ENCODE data around the gene FBLN7.

FBLN7 gene

DNA sequence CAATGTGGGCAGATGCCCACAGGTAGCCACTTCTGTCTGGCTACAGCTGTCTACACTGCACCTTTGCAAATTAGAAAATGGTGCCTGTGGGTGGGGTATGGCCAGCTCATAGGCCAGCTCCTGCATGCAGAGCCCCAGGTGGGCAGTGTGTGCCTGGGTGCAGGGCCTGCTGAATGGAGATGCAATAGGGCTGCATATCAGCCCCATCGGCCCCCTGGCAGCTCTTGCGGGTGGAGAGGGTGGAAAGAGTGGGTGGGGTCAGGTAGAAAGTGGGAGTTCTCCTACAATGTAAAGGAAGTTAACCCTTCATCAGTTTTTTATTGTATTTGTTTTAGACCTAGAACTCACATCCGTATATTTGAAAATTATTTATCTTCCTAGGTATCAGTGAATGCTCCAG, 37.1 kb downstream of the FBLN7 start:
- DNase-seq (ENCODE audit: low read depth, low spot score) = no peak
- no peak for TF ChIP-seq CTCF (IDR thresholded peaks at IDR 0.05; ENCODE audit: insufficient read depth, low read length, missing control alignments)
- H3K4me3 ChIP-seq (ENCODE audit: low read depth, low read length) = no peak overlapping the region
- ChIA-PET CTCF (no interaction called here), POLR2A (no interaction called here)

DNA sequence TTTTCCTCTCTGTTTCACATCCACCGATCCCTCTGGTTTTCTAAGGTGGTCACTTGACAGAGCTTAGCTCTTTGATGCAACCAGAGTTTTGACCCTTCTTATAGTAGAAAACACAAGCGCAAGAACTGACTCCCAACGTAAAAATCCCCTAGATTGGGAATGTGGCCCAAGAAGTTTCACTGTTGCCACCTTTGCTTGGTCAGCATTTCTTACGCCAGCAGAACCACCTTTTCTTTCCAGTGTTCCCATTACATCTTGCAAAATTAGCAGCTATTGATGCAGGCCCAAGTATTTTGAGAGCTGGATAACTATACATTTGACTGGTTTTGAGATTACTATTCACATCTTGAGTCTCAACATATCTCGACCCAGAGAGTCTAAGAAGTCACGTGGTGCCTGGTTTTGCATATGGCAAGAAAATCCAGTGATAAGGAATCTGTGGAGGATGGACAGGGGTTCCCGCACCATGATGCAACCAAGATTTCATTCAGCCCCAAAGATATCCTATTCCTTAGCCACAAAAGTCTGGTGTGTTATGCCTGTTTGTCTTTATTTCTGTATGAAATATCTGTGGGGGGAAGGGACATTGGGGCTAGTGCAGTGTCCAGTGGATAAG, 37.9 kb downstream of the FBLN7 start:
- CTCF ChIA-PET = no interaction called here
- DNase-seq (ENCODE audit: low read depth, low spot score) = no peak
- no peak overlapping the region for H3K4me3 ChIP-seq (ENCODE audit: low read depth, low read length)
- POLR2A ChIA-PET = no interaction called here
- TF ChIP-seq CTCF (IDR thresholded peaks at IDR 0.05; ENCODE audit: insufficient read depth, low read length, missing control alignments) = no peak

DNA sequence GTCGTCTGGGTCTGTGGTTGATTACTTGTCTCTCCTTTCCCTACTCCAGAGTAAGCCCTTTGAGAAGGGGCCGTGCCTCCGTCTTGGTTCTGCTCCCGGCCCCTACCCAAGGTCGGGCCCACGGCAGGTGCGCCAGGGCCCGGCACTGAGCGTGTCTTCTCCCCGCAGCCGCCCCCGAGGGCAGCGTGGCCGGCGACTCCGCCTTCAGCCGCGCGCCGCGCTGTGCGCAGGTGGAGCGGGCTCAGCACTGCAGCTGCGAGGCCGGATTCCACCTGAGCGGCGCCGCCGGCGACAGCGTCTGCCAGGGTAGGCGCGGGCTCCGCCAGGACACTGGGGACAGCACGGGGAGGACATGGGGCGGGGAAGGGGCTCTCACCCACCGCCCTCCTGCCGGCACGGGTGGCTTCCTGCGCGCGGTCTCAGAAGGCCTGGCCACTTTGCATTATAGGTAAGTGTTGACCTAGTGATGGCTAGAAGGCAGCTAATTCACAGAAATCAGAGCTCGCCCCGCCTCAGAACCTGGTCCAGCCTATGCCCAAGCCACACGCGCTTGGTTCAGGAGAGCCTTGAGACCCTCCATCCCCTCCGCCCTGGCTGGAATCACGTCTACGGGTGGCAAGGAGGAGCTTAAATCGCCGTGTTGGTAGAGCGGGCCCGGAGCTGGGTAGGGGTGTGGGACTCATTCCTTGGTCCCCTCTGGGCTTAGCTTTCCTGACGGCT, 43.5 kb downstream of the FBLN7 start:
- no peak overlapping the region for H3K4me3 ChIP-seq (ENCODE audit: low read depth, low read length)
- TF ChIP-seq CTCF (IDR thresholded peaks at IDR 0.05; ENCODE audit: insufficient read depth, low read length, missing control alignments) = no peak
- ChIA-PET POLR2A (no interaction called here), CTCF (no interaction called here)
- no peak for DNase-seq (ENCODE audit: low read depth, low spot score)

DNA sequence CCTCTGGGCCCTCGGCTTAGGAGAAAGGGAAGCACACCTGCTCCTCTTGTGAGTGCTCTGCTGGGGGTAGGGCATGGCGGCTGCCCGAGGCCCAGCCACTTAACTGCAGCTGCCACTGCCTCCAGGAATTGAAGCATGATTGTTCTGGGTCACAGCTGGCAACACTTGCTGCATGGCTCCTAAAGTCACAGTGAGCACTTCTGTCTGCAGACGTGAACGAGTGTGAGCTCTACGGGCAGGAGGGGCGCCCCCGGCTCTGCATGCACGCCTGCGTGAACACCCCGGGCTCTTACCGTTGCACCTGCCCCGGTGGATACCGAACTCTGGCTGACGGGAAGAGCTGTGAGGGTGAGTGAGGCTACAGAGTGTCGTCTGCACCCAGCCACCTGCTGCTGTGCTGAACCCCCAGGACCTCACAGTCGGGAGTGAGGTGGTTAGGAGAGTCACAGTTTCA, 44.4 kb downstream of the FBLN7 start:
- DNase-seq (ENCODE audit: low read depth, low spot score) = no peak
- TF ChIP-seq CTCF (IDR thresholded peaks at IDR 0.05; ENCODE audit: insufficient read depth, low read length, missing control alignments) = no peak
- no peak overlapping the region for H3K4me3 ChIP-seq (ENCODE audit: low read depth, low read length)
- CTCF ChIA-PET = no interaction called here
- POLR2A ChIA-PET = no interaction called here

DNA sequence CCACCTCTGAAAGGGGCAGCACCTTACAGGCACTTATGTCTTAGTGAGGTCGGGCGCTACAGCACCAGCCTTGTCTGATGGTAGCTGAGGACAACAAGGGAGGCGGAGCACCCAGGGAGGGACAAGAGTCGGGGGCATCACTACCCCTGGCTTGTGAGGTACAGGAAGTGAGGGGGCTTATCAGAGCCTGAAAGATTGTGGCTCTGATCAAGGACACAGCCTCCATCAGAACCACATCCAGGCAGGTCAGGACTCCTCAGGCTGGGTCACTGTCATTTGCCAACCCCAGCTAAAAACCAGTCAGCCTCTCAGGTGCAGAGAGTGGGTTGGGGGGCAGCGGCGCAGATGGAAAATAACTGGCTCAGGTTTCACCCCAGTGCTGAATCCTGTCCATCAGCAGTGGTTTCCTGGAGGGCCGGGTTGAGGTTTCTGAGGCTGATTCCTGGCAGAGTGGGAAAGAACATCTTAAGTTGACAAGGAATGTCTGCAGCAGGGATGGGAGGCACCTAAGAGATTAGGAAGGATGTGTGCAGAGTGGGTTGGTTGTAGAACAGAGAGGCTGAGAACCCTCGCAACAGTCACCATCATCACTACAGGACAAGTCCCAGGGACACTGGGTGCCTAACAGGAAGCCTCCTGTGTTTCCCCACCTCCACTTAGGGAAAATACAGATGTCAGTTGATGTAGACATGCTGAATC, 45.3 kb downstream of the FBLN7 start:
- CTCF ChIA-PET = no interaction called here
- no peak for TF ChIP-seq CTCF (IDR thresholded peaks at IDR 0.05; ENCODE audit: insufficient read depth, low read length, missing control alignments)

DNA sequence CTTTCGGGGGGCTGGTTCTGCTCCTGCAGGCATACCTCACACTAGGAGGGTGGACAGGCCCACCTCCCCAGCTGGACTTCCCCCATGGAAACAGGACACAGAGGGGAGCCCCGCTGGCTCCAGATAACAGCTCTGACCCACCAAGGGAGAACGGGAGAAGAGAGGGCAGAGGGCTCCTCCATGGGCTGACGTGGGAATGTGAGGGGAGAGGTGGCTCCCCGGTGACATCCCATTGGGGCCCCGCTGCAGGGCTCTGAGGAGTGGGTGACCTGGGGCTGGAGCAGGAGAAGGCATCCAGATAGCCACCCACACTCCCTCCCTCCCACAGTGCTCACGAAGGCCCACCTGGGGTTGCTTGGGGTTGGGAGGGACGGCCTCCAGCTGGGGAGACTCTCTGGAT, 45.9 kb downstream of the FBLN7 start:
- ChIA-PET POLR2A (no interaction called here), CTCF (no interaction called here)
- H3K4me3 ChIP-seq (ENCODE audit: low read depth, low read length) = no peak overlapping the region
- no peak for DNase-seq (ENCODE audit: low read depth, low spot score)
- TF ChIP-seq CTCF (IDR thresholded peaks at IDR 0.05; ENCODE audit: insufficient read depth, low read length, missing control alignments) = no peak

More for the DNA sequence above, 45.3 kb downstream of the FBLN7 start:
- no peak for DNase-seq (ENCODE audit: low read depth, low spot score)
- no peak overlapping the region for H3K4me3 ChIP-seq (ENCODE audit: low read depth, low read length)
- POLR2A ChIA-PET = no interaction called here
